NCI-H82 treated with DMSO at 0.1 percent for 48 hours (cell line): Measurements from ENCODE around the gene PDE7B.

Source experiments
- DNase-seq: peaks from one replicate; lab custom pipeline; 2025; ENCODE audit not compliant: unreplicated experiment; lab: John Stamatoyannopoulos, UW

The PDE7B gene

DNA sequence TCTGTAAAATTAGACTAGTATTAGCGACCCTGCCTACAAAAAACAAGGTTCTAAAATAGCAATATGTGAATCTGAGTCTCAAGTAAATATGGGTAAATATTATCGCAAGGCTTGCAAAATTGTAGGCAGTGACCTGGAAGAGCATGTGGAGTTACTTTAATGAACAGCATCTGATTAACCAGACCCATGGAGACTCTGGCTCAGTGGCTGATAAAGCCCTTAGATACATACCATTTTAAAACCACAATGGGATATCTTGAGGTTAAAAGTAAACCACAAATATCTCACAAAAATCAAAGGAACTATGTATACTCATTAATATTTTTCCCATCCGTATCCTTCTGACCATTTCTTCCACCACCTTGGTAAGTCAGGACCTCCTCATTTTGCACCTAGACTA, 211.6 kb downstream of the PDE7B start:
- no peak for DNase-seq

DNA sequence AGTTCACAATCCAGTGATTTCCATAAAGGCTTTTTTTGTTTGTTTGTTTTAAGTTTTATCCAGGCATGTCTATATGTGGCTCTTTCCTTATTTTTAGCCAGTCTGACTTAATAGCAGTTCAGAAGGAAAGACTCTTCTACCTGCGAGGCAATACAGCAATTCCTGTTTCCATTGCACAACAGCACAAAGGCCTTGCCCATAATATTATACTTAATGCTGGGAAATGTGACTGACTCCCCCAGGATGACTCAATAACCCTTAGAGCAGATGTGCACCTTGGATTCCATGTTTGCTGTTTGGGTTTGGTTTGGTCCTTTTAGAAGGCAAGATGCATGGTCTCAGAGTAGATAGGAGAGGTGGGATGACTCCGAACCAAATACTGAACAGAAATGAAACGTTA, 214.5 kb downstream of the PDE7B start:
- no peak for DNase-seq

DNA sequence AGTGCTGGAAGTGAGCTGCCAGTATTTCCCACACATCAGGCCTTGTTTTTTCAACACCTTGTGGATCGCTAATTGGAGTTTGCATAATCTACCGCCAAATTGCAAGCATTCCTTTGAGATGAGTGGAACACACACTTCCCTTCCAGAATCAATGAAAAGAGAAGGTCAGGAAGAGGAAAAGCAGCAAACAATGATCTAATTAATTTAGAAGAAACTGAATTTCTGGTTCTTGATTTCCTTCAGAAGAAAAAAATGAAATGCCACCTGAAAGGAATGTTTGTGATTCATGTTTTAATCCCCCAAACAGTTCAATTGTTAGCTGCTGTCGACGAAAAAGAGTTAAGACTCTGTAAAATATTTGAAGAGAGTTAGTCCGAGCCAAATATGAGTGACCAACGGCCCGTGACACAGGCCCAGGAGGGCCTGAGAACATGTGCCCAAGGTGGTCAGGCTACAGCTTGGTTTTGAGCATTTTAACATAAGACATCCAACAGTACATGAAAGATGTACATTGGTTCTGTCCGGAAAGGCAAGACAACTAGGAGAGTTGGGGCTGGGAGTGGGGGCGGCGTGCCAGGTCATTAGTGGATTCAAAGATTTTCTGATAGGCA, 216.3 kb downstream of the PDE7B start:
- DNase-seq: no peak

DNA sequence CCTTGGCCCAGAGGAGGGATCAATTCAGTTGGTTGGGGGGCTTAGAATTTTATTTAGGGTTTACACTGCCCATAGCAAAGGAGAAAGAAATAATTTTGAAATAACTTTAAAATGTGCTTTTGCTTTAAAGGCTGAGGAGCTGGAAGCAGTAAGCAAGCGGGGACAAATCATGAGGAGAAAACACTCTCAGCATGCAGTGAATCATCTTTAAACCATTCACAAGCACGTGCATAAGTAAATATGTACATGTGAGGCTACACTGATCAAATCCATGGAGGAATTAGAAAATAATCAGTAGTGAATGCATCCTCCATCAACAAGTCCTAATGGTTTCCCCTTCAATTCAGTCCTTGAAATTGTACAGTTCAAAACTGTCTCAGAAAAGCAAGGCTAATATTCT, 217.6 kb downstream of the PDE7B start:
- DNase-seq: no peak

DNA sequence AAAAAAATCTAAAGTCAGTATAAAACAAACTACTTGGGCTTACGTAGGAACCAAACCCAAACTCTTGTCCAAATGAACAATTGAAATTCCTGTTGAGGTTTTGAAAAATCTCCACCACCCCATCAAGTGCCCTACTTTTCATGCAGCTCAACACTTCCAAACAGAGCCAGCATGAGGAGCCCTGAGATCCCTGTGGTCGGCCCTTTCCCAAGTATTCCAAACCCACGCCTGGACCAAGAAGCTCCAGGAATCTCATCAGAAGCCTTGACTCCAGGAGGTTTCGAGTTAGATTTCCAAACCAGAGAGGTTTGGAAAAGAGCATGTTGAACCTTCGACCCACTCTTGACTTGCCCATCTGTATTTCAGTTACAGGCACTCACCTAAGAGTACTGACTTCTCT, 219.3 kb downstream of the PDE7B start:
- no peak for DNase-seq

DNA sequence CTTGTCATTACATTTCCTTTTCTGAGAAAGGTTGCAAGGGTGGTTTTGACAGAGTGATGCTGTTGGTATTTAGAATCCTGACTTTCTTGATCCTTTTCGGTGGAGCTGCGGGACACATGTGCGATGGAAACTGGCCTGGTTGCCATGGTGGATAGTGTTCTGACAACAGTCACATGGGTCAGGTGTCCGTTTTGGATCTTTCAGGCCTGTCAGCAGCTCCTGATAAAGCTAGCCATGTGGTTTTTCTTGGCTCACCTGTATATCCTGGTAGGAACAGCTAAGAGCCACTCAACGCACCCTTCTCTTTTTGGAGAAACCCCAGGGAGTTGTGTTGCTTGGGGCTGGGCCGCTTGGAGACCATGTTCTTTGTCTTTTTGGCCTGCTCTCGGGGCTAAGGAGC, 221.2 kb downstream of the PDE7B start:
- no peak for DNase-seq

DNA sequence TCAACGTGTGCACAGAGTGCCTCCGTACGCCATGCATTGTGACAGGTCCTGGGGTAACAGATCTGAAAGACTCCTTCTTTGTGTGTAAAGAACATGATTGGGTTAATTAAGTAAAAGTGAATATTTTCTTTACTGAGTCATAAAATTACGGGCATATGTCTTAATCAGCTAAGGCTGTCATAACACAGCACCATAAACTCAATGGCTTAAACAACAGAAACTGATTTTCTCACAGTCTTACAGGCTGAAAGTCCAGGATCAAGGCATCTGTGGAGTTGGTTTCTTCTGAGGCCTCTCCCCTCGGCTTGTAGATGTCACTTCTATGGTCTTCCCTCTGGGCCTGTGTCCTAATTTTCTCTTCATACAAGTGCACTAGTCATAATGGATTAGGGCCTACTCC, 221.7 kb downstream of the PDE7B start:
- DNase-seq: no peak

DNA sequence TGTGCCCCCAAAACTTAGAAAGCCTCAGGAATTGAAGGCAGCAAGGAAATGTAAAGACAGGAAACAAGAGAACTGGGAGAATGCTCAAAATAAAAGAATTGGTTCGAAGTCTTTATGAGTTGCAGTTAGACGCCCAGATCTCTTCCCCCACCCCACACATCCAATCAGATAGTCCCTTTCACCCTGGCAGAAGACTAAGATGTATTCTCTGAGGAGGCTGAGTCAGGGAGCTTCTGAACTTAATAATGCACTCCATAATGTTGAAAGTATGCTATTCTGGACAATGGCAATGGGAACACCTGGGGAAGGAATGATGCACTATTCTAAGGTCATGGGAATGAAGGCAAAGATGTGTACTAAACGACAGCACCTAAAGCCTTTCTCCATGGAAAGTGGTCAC, 225.0 kb downstream of the PDE7B start:
- no peak for DNase-seq

DNA sequence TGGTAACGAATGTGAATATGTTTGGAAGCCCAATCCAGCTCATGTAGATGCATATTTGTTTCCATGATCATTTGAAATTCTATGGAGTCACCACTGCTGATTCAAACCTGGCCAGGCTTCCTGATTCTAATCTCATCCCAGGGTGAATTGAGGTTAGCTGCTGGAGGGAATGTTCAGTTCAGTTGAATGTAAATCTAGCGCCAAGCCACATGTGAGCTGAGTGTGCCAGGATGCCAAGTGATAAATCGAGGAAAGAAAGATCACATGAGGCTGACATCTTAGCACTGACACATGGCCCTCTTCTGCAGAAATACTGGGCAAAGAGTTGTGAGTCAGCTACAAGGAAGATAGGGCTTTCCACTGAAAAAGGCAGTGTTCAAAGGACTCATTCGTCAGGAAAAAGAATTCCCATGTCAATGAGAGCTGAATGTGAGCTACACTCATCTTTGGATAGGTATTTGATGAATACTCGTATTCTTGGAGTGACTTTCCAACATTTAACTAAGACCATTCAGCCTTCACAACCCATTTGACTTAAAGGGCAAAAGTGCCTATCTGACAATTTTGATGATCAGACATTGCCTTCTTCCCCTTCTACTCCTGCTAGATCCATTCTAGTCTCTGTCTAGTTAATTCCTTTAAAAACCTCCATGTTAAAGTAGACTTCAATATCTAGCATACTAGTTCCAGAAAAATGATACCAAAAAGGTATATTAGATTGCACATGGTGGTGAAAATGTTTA, 226.5 kb downstream of the PDE7B start:
- DNase-seq: no peak

DNA sequence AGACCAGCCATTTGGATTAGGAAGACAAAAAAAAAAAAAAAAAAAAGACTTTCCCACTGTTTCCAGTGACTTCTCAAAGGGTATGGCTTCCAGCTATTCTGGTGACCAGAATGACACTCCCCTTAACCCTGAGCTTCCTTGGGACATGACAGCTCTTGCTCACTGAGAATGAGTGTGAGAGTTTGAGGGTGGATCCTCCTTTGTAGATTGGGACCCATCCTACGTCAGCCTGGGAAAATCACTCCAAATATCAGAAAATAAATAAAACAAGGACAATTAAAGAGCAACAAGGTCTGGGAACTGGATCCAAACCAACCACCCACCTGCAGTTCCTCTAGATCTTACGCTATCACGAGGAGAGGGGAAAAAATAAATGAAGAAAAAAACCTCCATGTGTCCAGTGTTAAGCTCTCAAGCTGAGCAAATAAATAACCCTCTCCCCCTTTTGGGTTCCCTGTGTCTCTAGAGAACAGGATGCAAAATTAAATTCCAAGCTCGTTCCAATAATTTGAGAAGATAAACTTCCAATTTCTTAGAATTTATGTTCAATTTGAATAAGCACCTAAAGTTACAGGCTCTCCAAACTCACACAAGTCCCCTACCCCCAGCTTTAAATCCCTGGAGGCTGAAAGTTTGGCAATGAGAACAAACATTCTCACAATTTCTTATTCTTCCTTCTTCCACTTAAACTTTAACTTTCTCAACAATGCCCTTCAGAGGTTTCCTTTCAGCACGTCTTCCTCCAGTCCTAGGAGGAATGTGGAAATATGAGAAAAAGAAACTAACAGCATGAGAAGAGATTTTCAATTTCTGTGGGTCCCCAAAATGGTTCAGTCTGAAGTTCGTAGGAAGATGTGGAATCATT, 228.4 kb downstream of the PDE7B start:
- DNase-seq: no peak

DNA sequence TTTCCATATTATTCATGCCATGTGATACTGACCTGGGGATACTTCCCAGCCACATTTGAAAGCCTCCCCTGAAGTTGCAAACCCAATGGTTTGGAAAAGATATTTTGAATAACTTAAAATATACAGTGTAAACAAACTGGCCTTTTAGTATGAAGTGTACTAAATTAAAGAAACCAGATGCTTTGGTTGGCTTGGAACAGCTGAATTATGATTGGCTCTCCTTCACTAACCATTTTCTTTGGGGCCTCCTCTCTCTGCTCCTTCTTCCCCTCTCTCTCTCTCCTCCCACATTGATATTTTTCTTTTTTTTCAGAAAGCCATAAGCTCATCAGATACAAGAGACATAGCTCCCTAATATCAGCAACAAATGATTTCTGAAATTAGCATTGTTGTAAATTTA, 232.0 kb downstream of the PDE7B start:
- DNase-seq: no peak

DNA sequence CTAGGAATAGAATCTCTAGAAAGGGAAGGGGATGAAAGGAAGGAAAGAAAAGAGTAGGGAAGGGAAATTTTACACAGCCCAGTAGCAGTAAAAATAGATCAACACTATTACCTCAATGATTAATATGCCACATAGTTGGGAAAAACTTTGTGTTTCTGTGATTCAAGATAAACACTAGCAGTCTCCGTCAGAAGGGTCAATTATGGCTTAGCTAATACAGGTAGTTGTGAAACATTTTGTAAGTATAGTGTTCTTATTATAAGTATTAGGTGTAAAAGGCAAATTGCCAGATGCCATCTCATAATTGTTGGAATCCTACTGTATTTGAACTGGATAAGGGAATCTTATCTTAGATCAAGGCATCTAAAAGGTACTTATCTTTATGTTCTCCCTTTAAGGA, 232.9 kb downstream of the PDE7B start:
- DNase-seq: no peak

DNA sequence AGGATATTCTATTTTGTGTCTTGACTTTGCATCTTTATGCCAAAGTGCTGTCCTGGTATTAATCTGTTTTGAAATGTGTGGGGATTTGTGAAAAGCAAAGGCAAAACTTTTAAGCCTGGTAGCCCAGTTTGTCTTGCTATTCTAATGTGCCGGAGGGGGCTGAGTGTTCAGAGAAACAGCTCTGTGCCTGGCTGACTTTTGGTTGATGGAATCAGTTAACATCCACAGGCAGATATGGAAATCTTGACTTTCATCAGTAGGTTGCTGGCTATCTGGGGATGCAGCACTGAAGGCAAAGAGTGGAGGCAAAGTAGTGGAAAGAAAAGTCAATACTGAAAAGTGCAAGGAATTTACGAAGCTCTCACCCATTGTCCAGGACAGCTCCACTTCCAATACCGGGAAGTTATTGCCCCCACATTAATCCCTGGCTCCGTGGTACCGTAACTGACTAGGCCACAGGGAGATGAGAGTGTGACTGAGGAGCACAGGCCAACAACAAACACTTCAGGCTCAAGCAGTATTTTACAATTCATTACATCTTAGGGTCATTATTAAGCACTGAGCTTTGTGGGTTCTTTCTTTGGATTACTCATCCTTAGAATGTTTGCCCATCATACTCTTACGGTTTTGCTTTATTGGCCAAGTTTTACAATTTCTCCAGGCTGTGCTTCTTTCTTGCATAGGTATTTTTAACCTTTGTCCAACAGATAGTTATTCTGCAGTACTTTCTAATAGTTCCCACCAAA, 234.0 kb downstream of the PDE7B start:
- DNase-seq: no peak

DNA sequence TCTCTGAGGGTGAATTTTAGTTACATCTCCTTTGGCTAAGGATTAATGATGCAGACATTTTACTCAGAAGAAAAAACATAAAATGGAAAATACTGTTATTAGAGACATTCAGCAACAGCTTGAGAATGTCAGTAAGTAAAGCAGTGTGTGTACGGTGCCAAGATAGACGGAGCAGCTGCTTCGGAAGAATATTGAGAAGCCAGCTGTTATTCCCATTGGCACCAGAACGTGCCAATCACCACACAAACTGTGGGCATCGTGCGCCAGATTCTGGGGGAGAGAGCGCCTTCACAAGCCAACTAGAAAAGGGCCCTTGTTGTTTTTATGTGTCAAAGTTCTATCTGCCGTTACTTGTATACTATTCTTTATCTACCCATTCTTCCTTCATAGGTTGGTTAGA, 235.2 kb downstream of the PDE7B start:
- DNase-seq: no peak

DNA sequence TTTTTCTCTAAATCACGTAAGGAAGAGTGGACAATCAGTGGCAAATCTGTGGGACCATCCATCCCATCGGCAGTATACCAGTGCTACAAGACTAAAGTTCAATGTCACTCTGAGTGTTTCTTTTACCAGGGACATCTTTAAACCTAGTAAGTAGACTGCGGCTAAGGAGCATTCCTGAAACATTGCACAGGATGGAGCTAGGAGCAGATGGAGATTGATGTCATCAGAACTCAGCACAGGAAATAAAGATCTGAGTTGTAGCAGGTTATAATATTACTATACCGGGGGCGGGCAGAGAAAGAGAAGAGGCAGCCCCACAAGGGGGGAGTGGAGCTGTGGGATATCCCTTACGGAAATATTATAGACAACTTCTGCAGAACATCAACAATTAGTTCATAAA, 236.5 kb downstream of the PDE7B start:
- no peak for DNase-seq

DNA sequence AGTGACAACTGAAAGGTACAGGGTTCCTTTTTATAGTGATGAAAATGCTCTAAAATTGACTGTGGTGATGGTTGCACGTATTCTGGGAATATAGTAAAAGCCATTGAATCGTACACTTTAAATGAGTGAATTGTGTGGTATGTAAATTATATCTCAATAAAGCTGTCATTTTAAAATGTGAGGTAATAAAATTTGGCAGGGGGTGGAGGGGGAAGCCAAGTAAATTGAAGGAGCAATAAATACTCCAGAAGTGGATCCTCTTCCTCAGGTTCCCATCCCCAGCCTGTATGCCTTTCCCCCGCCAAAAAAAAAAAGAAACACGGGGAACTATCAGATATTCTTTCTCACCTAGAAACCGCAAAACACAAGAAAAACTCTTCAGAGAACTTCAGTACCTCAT, 237.2 kb downstream of the PDE7B start:
- no peak for DNase-seq

DNA sequence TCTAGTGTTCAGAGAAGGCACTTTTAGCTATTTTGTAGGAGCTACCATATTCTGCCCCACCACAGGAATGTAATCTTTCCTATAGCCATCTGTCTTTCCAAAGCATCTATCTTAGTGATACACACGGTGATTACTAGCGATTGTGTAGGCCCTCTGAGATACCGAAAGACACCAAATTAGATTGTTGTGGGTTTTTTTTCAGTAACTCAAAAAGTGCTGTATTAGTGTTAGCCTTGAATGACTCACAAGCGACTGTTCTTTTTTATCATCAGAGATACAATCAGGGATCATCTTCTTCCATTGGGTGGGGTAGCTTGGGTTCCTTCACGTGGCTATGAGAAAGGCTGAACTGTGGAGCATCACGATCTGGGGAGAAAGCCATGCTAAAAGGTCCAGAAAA, 238.4 kb downstream of the PDE7B start:
- no peak for DNase-seq

DNA sequence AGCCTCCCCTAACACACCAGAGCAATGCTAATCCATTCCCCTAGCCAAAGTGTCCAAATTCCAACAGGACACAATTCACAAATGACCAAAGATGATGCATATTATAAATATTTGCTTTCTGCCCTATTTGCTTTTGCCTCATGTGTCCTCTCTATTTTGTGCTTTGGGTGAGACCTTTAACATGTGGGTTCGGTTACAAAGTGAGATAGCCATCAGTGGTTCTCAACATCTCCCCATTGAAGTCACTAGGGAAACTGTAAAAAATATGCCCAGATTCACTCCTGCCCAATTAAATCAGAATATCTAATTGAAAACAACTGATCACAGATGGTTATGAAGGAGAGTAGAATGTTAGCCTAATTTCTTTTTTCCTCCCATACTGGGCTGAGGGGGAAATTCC, 239.4 kb downstream of the PDE7B start:
- DNase-seq: no peak

DNA sequence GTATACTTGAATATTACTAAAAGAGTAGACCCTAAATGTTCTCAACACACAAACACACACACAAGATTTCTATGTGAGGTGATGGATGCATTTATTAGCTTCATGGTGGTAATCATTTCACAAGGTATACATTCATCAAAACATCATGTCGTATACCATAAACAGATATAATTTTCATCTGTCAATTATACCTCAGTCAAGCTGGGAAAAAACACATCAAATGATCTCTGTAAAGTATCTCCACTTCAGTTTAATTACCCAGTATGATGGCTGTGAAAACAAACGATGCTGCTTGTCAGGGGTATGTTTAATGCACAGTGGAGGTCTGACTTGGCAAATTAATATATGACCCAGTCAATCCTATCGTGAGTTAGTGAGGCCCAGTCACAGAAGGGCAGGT, 241.4 kb downstream of the PDE7B start:
- no peak for DNase-seq

DNA sequence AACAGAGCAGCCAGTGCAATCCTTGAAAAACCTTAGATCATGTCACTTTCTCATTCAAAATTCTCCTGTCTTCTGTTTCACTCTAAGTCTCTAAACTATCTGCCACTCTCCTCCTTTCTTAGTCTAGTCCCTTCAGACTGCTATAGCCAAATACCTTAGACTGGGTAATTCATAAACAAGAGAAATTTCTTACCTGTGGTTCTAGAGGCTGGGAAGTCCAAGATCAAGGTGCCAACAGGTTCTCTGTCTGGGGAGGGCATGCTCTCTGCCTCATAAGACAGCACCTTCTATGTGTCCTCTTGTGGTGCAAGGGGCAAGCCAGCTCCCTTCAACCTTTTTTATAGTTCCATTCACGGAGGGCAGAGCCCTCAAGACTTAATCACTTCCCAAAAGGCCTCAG, 242.3 kb downstream of the PDE7B start:
- DNase-seq: no peak

DNA sequence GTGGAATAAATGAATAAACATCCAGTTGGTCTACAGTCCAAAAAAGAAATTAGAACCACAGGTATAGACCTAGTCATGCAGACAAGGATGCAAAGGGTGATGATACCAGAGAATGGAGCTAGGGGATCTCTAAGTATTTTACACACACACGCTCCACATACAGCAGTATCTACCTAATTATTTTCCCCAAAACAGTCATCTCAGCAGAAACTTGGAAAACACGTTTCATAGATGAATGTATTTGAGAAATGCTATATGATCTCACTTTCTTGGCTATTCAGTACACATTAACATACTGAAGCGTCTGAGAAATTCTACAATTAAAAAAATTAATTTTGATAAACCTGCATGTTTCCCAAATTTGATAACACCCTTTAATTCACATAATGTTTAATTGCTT, 243.3 kb downstream of the PDE7B start:
- DNase-seq: no peak

DNA sequence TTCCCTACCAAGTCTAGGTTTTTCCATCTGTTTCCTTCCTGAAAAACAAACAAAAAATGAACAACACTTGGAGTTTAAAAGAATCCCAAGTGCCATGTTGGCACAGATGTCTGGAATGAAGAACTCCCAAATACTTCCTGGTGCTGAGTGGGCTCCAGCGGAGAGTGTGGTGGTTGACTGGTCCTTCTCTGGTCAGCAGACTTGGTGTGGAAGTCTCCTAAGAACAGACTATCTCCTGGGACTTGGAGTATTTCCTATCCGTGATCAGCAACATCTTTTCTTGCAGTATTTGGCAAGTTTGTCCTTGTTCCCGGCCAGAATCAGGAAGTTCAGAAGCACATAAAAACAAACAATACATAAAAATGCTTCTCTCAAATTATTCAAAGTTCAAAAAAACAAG, 244.5 kb downstream of the PDE7B start:
- DNase-seq: no peak
